K562 (cell line): Measurements from ENCODE around the gene ZNF275. TPM values are rescaled to one million over a fixed set of nuclear protein-coding genes. Genes with fewer than 3 reads are reported as not detected.

Experiments used
- BRD9 ChIP-seq: fragments of 450-650 bp; IDR thresholded peaks from 2 replicates; pipeline ENCODE4 v1.6.1; 2018; ENCODE audit warnings: low read depth; ENCODE audit not compliant: partially characterized antibody
- CHD2 ChIP-seq: IDR thresholded peaks from 2 replicates; pipeline ENCODE4 v1.6.1; 2011; ENCODE audit warnings: low read depth, low read length
- DDX20 ChIP-seq: fragments of 450-650 bp; IDR thresholded peaks from 2 replicates; pipeline ENCODE4 v1.6.1; 2016; ENCODE audit warnings: missing genetic modification characterization, low read depth, mild to moderate bottlenecking, missing compliant biosample characterization, moderate library complexity
- DEAF1 ChIP-seq: fragments of 450-650 bp; formaldehyde crosslinking; IDR thresholded peaks from 2 replicates; pipeline ENCODE4 v1.4.0; 2020; ENCODE audit warnings: mild to moderate bottlenecking, moderate library complexity
- ESRRB ChIP-seq: fragments of 250-450 bp; sonication (Bioruptor Pico); IDR thresholded peaks from 2 replicates; pipeline ENCODE4 v1.5.0; 2020; ENCODE audit warnings: mild to moderate bottlenecking, moderate library complexity, borderline replicate concordance
- FOXM1 ChIP-seq, 2 experiments: fragments of 450-650 bp in 1 of 2; sonication (generic) in 1 of 2; formaldehyde crosslinking in 1 of 2; IDR thresholded peaks; 2 replicates each; pipeline versions ENCODE4 v1.6.1 to v1.9.0; 2017 to 2022; ENCODE audit warnings: low read depth in 2 of 2, mild to moderate bottlenecking in 2 of 2, missing genetic modification reagents in 1 of 2, moderate library complexity in 1 of 2
- GABPB2 ChIP-seq: fragments of 250-450 bp; sonication (Bioruptor Pico); conservative IDR thresholded peaks from 2 replicates; pipeline ENCODE4 v1.5.1; 2021; ENCODE audit warnings: mild to moderate bottlenecking
- HNRNPK ChIP-seq: fragments of 200-400 bp; formaldehyde crosslinking; IDR thresholded peaks from one replicate; pipeline ENCODE4 v1.6.1; 2018; ENCODE audit warnings: mild to moderate bottlenecking, low read depth, low read length; ENCODE audit not compliant: poor library complexity, severe bottlenecking
- KAT2B ChIP-seq: IDR thresholded peaks from one replicate; pipeline ENCODE4 v1.6.1; 2012; ENCODE audit warnings: low read depth, mild to moderate bottlenecking, control low read depth, inconsistent platforms, low read length, moderate library complexity
- MECOM ChIP-seq: fragments of 250-450 bp; sonication (Bioruptor Pico); IDR thresholded peaks from 2 replicates; pipeline ENCODE4 v1.8.0; 2022; ENCODE audit warnings: inconsistent platforms
- PRMT5 ChIP-seq: sonication (generic); formaldehyde crosslinking; IDR thresholded peaks from 2 replicates; pipeline ENCODE4 v1.5.0; 2020; ENCODE audit warnings: missing genetic modification reagents
- PURB ChIP-seq: sonication (generic); formaldehyde crosslinking; IDR thresholded peaks from 2 replicates; pipeline ENCODE4 v1.9.0; 2021; ENCODE audit warnings: low read depth, mild to moderate bottlenecking, missing genetic modification reagents
- RB1 ChIP-seq: fragments of 450-650 bp; IDR thresholded peaks from 2 replicates; pipeline ENCODE4 v1.6.1; 2017; ENCODE audit warnings: low read depth, mild to moderate bottlenecking
- RCOR1 ChIP-seq, 2 experiments: IDR thresholded peaks; 2 replicates each; pipeline ENCODE4 v1.6.1; 2012; ENCODE audit warnings: low read depth in 2 of 2, low read length in 2 of 2, borderline replicate concordance in 1 of 2, improper control_type of control experiment in 1 of 2
- SMAD1 ChIP-seq: fragments of 150-350 bp; IDR thresholded peaks from 2 replicates; pipeline ENCODE4 v1.6.1; 2014; ENCODE audit warnings: low read length, low read depth; ENCODE audit not compliant: partially characterized antibody
- SRSF3 ChIP-seq: fragments of 200-400 bp; formaldehyde crosslinking; IDR thresholded peaks from 2 replicates; pipeline ENCODE4 v1.6.1; 2016; ENCODE audit warnings: mild to moderate bottlenecking, low read length, moderate library complexity; ENCODE audit not compliant: insufficient read depth
- WHSC1 ChIP-seq: IDR thresholded peaks from one replicate; pipeline ENCODE4 v1.6.1; 2012; ENCODE audit warnings: low read length, control low read depth, inconsistent platforms
- ZKSCAN3 ChIP-seq: fragments of 250-450 bp; sonication (Bioruptor Pico); IDR thresholded peaks from 2 replicates; pipeline ENCODE4 v1.4.0; 2020
- ZNF24 ChIP-seq: fragments of 450-650 bp; IDR thresholded peaks from 2 replicates; pipeline ENCODE4 v1.6.1; 2016
- ZNF282 ChIP-seq: sonication (generic); formaldehyde crosslinking; IDR thresholded peaks from 2 replicates; pipeline ENCODE4 v1.8.1; 2023; ENCODE audit warnings: missing genetic modification reagents
- ZNF707 ChIP-seq: fragments of 250-450 bp; sonication (Bioruptor Pico); conservative IDR thresholded peaks from 2 replicates; pipeline ENCODE4 v1.8.0; 2022; ENCODE audit warnings: inconsistent platforms, mild to moderate bottlenecking, moderate library complexity
- polyA plus RNA-seq, 8 experiments: library from polyadenylated mRNA; depleted of rRNA in 4 of 8; stranded (reverse) in 5 of 8; unstranded in 3 of 8; fragments of >200 nt; fragmentation: Nextera tagmentation in 2 of 8; fragmentation: Illumina TruSeq in 1 of 8; extraction: Ambion mirVana in 2 of 8; extraction: Trizol in 1 of 8; gene quantifications; 2 replicates each; pipeline versions ENCODE4 v1.2.1 to v1.2.3, GENCODE V29; 2011 to 2014; ENCODE audit warnings: inconsistent platforms in 1 of 8, missing spikeins in 1 of 8
- total RNA-seq, 7 experiments: library from RNA; depleted of rRNA in 6 of 7; stranded (reverse); fragments of >200 nt in 6 of 7; fragmentation: Illumina TruSeq in 2 of 7; extraction: Trizol in 2 of 7; gene quantifications; 2 replicates each; pipeline versions ENCODE4 v1.2.1 to v1.2.3, GENCODE V29; 2011 to 2021; ENCODE audit warnings: low replicate concordance in 1 of 7
- TF ChIP-seq, protein P1 (sequence below), 2 experiments: IDR thresholded peaks; 2 replicates each; pipeline ENCODE4 v1.6.1; 2011; ENCODE audit warnings: borderline replicate concordance in 1 of 2, control low read depth in 1 of 2, low read depth in 1 of 2, low read length in 1 of 2, mild to moderate bottlenecking in 1 of 2, mixed read lengths in 1 of 2, moderate library complexity in 1 of 2; ENCODE audit not compliant: insufficient read depth in 1 of 2, insufficient read length in 1 of 2, poor library complexity in 1 of 2, severe bottlenecking in 1 of 2; ENCODE audit errors: extremely low read depth in 1 of 2
- TF ChIP-seq, protein P2 (sequence below): fragments of 250-450 bp; sonication (Bioruptor Pico); IDR thresholded peaks from 2 replicates; pipeline ENCODE4 v1.6.1; 2021; ENCODE audit warnings: mild to moderate bottlenecking
- TF ChIP-seq, protein P3 (sequence below): fragments of 150-350 bp; conservative IDR thresholded peaks from 2 replicates; pipeline ENCODE4 v1.6.1; 2014; ENCODE audit warnings: low read length

Gene ZNF275
- total and polyA plus RNA-seq, 9 of the 15 experiments (the other 6 are each of a cell fraction or from before 2014, with no cell fraction given) = 2.1 to 19.1 (median 12.0) TPM

- TF ChIP-seq, protein P1, sequence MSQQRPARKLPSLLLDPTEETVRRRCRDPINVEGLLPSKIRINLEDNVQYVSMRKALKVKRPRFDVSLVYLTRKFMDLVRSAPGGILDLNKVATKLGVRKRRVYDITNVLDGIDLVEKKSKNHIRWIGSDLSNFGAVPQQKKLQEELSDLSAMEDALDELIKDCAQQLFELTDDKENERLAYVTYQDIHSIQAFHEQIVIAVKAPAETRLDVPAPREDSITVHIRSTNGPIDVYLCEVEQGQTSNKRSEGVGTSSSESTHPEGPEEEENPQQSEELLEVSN (IDR thresholded peaks at IDR 0.05; ENCODE audit: borderline replicate concordance in 1 of 2, extremely low read depth in 1 of 2, insufficient read depth in 1 of 2, insufficient read length in 1 of 2, low read depth in 1 of 2, low read length in 1 of 2, poor library complexity in 1 of 2, severe bottlenecking in 1 of 2) = peak; percentile 41 to 43
- no peak for TF ChIP-seq DEAF1 (CRISPR knock-in tag)
- TF ChIP-seq, protein P2, sequence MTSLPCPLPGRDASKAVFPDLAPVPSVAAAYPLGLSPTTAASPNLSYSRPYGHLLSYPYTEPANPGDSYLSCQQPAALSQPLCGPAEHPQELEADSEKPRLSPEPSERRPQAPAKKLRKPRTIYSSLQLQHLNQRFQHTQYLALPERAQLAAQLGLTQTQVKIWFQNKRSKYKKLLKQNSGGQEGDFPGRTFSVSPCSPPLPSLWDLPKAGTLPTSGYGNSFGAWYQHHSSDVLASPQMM (CRISPR knock-in tag) = no peak
- TF ChIP-seq KAT2B = no peak
- no peak for TF ChIP-seq RB1
- no peak for TF ChIP-seq ZNF24
- no peak for TF ChIP-seq HNRNPK
- TF ChIP-seq PURB = no peak
- TF ChIP-seq WHSC1 = no peak
- TF ChIP-seq PRMT5 = no peak
- TF ChIP-seq, protein P3, sequence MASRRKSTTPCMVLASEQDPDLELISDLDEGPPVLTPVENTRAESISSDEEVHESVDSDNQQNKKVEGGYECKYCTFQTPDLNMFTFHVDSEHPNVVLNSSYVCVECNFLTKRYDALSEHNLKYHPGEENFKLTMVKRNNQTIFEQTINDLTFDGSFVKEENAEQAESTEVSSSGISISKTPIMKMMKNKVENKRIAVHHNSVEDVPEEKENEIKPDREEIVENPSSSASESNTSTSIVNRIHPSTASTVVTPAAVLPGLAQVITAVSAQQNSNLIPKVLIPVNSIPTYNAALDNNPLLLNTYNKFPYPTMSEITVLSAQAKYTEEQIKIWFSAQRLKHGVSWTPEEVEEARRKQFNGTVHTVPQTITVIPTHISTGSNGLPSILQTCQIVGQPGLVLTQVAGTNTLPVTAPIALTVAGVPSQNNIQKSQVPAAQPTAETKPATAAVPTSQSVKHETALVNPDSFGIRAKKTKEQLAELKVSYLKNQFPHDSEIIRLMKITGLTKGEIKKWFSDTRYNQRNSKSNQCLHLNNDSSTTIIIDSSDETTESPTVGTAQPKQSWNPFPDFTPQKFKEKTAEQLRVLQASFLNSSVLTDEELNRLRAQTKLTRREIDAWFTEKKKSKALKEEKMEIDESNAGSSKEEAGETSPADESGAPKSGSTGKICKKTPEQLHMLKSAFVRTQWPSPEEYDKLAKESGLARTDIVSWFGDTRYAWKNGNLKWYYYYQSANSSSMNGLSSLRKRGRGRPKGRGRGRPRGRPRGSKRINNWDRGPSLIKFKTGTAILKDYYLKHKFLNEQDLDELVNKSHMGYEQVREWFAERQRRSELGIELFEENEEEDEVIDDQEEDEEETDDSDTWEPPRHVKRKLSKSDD = no peak
- TF ChIP-seq CHD2 = no peak
- TF ChIP-seq RCOR1 (IDR thresholded peaks at IDR 0.05; ENCODE audit: borderline replicate concordance in 1 of 2, low read depth in 2 of 2, low read length in 2 of 2) = peak in 1 of 2 experiments; percentile 52; a peak in 1 of 4 replicates
- no peak for TF ChIP-seq ZNF707 (CRISPR knock-in tag)
- TF ChIP-seq ESRRB (CRISPR knock-in tag) = no peak
- TF ChIP-seq ZKSCAN3 (CRISPR knock-in tag) = no peak
- TF ChIP-seq ZNF282 (CRISPR knock-in tag) = no peak
- TF ChIP-seq SRSF3 = no peak
- no peak for TF ChIP-seq MECOM (CRISPR knock-in tag)
- no peak for TF ChIP-seq SMAD1
- TF ChIP-seq BRD9 = no peak
- no peak for TF ChIP-seq FOXM1 (IDR thresholded peaks at IDR 0.05; ENCODE audit: low read depth)
- TF ChIP-seq FOXM1 (CRISPR knock-in tag; IDR thresholded peaks at IDR 0.05; ENCODE audit: low read depth) = no peak
- TF ChIP-seq GABPB2 (CRISPR knock-in tag) = no peak
- TF ChIP-seq DDX20 (tag) = no peak
Observed at GRCh38 chrX:153379971-153380581, 46.1 kb downstream of the ZNF275 start (continued).
